HG02678 (cell line): ENCODE measurements around the gene MFF.
"Not testable (repeated sequence)": the region's sequence is repeated elsewhere in the genome, so short reads cannot be mapped to it uniquely, and the experiment has no call there.

ENCODE experiments used
- ATAC-seq: cut with Tn5 transposase; IDR thresholded peaks from one replicate; pipeline ENCODE4 v1.9.1; 2021; ENCODE audit warnings: mild to moderate bottlenecking, moderate library complexity; ENCODE audit not compliant: unreplicated experiment

Gene MFF

DNA sequence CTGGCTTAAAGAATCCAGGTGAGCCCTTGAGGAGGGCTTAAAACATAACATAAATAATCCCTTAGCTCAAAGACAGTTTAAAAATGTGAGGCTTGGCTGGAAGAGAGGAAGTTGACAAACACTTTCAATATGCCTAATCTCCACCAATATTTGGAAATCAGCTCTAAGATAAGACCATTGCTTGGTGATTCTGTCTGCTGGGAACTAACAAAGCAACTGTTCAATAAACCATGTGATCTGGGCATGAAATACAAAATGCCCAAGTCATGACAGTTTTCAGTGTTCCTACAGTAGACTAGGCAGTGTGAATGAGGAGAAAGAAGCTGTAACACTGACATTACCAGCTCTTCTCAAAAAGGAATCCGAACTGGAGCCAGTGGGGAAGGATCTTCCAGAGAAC lies 10.7 kb downstream of the MFF start:
- ATAC-seq = no peak

DNA sequence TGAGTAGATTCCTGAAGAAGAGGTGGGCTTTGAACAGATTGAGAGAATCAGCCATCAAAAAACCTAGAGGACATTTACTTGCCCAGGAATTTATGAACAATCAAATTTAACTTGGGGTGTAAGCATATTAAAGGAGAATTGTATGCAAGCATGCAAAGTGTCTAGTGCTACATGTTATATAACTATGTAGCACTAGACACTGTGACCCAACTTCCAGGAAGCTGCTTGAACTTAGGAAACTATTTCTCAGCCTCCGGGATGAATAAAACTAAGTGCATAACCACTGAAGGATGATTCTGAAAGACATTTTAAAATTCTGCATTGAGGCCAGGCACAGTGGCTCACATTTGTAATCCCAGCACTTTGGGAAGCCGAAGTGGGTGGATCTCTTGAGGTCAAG lies 12.4 kb downstream of the MFF start:
- ATAC-seq = no peak

DNA sequence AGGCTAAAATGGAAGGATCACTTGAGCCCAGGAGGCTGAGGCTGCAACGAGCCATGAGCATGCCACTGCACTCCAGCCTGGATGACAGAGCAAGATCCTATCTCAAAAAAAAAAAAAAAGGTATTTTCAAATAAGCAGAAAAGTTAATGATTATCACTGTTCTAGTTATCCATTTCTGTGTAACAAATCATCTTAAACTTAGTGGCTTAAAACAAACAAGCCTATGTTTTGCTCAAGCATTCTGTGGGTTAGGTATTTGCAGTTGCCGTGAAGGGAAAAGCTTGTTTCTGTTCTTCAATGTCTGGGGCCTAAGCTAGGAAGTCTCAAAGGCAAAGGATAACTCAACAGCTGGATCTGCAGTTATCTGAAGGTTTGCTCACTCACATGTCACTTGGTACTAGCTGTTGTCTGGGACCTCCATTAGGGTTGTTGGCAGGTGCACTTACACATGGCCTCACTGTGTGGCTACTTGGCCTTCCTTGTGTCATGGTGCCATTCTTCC lies 14.1 kb downstream of the MFF start:
- ATAC-seq = peak; percentile 35

DNA sequence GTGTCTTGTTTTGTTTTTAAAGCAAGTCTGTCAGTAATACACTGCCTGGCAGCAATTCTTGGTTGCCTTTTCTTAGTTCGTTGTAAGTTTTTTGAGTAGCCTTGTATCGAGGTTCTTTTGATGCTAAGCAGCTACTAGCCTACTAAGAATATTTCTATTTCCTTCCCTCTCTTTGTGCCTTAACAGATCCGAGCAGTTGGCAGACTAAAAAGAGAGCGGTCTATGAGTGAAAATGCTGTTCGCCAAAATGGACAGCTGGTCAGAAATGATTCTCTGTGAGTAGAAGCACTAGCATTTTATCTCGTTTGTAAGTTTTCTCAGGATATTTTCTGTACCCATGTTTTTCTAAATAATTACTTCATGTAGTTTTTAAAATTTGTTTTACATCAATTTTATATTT lies 15.1 kb downstream of the MFF start:
- ATAC-seq = no peak

DNA sequence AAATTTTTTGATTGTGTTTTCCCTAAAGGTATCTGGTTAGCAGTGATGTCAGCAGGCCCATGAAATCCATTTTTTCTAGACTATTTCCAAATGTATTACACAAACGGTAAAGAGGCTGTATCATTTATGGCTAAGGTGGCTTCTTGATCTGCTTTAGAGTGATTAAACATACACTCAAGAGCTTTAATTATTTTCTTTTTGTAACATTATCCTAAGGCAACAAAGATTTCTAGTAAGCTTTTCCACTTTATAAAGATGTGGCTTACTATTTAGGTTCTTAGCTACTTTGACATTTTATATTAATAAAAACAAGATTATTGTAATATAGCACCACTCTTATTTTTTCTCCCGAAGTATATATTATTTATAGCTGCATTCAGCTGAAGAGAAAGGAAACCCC lies 16.5 kb downstream of the MFF start:
- no peak for ATAC-seq

DNA sequence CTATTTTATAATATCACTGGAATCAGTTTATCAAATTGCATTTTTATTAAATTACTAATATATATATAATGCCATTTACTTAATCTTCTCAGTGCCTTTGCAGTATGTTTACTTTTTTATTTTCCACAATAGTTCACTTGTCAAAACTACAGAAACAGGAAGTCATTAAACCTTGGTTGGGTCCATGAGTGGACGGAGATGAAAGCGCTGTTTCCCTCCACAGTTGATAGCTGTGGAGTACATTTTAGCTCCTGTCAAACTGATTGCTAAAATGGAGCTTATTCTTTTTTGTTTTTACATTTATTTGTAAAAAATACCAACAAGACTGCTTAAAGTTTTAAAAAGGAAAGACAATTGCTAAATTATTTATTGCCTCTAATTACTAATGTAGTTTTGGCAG lies 19.2 kb downstream of the MFF start:
- no peak for ATAC-seq

DNA sequence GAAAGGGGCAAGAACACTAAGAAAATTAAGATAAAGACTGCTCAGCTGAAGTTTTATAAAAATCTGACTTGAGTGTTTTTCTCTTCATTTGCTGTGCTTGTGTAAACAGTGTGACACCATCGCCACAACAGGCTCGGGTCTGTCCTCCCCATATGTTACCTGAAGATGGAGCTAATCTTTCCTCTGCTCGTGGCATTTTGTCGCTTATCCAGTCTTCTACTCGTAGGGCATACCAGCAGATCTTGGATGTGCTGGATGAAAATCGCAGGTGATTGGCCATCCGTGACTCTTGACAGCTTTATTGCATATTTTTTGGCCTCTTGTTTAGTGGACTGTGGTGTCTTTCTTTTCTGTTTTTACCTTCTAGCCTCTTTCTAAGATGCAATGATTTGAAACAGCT lies 22.1 kb downstream of the MFF start:
- no peak for ATAC-seq

DNA sequence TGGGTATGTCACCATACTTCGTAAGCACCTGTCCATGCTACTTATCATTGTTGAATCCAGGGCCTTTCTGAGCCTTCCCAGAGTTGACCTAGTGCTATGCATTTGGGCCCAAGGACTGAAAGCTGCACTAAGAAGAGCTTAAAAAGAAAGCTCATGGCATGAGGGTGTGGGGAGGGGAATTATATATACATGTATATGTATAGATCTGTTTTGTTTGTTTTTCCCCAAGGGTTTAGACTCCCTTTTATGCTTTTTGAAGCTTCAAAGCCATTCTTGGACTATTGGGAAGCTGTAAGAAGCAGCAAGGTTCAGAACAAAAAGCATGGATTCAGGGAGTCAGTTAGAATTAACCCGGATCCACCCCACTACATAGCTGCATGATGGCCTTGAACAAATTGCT lies 23.3 kb downstream of the MFF start:
- ATAC-seq = no peak

DNA sequence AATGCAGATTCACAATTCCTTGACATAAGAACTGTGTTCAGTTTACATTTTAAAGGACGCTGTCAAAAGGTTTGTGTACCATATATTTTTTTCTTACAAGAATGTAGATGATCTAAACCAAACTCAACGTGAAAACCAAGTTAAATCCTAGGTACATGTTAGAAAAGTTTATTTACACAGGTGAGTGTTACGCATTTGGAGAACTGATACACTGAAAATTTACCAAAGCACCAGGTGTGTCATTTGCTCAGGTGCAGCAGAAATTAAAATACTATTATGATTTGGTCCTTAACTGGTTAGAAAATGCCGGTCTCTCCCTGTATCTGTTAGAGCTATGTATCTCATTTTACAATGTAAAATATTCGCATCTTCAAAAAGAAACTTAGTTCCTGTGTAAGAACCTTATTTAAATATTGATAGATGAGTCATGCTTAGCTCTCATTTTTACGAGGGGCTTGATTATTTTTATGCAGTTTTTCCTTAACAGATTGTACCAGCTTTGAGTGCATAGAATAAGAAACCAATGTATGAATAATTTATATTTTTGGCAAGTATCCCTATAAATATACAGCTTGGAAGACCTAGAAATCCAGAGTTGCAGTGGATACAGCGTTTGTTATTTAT lies 25.1 kb downstream of the MFF start:
- ATAC-seq = no peak

DNA sequence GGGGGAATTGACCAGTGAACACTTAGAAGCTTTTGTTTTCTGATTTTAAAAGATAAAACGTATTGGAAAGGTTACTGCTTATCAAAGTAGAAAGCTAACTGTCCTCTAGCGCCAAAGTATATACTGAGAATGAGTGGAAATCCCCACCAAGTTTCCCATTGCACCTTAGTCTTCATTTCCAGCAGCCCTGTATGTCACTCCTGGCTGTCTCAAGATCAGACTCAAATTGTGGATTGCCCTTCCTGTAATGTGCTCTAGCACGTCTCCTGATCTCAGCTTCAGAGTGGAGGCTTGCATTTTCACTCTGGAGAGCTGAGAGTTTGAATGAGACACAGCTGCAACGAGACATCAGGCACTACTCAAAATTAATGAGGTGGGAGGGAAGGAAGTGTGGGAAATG lies 26.6 kb downstream of the MFF start:
- ATAC-seq = peak; percentile 79

DNA sequence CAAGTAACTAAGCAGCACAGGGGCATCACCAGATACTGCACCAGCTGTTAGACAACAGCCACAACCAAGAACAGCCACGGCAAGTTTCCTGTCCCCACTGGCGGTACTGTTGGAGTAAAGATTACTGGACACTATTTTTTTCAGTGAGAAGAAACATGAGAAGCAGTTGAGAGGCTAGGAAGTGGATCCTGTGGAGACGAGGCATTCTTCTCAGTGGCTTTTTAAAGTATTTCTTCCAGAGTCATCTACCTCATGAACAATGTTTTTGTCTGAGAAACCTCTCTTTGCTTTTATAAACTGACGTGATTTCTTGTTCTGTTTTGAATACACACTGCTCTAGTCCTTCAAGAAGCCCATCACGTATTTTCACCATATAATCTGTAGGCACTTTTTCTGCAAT lies 35.3 kb downstream of the MFF start:
- ATAC-seq = no peak

DNA sequence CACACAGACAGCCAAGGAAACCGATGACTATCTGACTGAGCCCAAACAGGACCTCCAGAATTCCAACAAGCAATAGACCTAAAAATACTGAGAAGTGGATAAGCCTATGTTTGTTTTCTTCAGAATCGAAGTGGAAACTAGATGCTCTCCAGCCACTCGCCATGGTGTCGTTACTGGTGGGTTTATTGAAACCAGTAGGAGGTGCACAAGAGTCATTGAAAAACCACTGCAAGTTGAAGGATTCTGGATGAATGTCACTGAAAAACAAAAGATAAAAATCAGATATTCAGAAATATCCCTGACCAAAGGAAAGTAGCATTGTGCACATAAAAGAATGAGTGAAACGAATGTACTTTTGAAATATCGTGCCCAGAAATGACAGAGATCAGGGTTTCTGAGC lies 38.7 kb downstream of the MFF start:
- ATAC-seq = no peak

DNA sequence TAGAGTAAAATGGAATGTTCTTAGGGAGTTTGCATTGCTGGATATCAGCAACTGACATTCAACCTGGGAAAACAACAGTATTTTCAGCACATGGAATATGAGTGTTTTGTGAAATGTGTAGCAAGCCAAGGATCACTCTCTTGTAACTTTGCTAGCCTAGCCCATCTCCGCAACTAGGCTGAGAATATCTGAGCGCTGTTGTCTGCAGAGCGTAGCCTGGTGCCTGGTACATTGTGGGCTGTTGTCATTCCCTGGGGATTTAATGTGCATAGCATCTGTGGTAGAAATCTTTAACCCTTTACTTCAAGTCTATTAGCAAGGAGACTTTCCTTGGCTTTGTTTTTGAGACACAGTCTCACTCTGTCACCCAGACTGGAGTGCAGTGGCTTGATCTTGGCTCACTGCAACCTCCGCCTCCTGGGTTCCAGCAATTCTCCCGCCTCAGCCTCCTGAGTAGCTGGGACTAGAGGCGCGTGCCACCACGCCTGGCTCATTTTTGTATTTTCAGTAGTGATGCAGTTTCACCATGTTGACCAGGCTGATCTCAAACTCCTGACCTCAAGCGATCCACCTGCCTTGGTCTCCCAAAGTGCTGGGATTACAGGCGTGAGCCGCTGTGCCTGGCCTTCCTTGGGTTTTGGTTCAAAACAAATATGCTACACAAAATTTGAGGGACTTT lies 39.7 kb downstream of the MFF start:
- not testable (repeated sequence) for ATAC-seq

DNA sequence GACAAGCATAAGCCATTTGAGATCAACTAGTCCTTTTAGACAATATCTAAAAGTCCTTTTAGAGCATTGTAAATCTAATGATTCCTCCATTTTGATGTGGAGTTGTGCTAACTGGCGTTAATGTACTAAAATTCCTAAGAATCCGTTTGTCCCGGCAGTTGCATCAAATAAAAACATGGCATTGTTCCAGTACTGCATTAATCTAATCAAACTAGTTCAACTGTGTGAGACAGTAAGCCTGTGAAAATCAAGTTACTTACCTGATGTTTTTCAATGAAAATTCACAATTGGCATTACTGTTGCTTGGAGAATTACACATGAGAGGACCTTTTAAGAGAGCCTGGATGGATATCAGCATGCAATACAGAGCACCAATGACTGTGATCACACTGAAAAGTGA lies 40.8 kb downstream of the MFF start:
- ATAC-seq = no peak

DNA sequence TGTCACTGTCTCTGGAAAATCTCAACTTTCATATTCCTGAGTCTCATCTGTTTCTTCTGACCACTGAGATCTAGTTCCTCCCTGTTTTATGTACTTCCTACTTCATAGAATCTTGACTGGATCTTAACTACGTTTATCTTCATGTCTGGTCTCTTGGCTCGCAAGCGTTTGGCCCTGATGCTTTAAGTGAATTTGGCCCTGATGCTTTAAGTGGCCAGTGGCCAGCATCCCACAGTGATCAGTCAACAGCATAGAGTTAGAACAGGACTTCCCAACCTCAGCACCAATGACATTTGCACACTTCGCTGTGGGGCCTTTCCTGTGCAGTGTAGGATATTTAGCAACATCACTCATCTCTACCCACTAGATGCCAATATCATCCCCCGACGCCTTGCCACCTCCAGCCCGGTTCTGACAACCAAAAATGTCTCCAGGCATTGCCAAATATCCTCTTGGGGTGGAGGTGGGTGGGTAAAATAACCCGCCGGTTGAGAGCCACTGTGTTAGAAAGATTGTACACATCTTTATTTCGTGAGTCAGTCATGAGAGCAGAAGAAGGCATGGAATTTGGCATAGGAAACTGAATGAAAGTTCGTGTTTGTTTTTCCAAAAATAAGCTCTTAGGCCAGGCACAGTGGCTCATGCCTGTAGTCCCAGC lies 41.8 kb downstream of the MFF start:
- ATAC-seq = no peak

DNA sequence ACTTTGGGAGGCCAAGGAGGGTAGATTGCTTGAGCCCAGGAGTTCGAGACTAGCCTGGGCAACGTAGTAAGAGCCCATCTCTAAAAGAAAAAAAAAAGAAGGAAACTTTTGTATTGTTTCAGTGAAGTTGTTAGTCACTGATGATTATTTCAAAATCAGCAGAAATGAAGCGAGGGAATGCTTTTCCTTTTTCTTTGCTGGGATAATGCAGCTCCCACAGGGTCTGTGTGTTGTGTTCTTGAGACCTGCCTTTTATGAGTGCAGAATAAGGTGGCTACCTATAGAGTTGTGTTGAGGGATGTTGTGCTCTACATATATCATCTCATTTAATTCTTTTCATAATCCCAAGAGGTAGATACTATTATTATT lies 42.4 kb downstream of the MFF start:
- ATAC-seq = no peak

DNA sequence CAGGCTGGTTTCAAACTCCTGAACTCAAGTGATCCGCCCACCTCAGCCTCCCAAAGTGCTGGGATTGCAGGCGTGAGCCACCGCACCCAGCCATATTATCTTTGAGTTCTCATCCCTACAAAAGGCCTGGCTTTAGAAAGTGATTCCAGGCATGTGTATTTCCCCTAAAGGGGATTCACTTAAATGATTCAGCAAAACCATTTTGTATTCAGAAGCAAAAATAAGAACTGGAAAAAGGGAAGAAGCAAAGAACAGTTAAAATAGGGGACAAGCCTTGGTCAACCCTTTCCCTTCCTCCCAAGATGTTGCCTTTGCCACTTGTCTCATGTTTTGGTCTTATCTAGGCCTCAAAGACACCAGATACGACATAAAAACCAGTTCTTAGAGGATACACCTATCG lies 43.5 kb downstream of the MFF start:
- no peak for ATAC-seq

DNA sequence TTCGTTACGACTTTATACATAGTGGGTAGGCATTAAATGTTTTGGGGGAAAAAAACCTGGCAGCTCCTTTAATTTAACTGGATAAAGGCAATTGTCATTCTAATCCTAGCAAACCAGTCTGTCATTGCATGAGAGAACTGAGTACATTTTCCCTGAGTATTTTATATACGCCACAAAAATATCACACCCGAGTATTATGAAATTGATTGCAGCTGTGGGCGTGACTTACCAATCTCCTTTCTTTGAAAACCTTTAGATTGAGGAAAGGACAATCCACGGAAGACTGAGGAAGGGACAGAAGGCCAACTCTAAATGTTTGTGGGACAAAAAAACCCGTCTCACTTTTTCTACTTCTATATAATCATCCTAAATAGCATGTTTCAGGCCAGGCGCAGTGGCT lies 45.0 kb downstream of the MFF start:
- ATAC-seq = no peak

DNA sequence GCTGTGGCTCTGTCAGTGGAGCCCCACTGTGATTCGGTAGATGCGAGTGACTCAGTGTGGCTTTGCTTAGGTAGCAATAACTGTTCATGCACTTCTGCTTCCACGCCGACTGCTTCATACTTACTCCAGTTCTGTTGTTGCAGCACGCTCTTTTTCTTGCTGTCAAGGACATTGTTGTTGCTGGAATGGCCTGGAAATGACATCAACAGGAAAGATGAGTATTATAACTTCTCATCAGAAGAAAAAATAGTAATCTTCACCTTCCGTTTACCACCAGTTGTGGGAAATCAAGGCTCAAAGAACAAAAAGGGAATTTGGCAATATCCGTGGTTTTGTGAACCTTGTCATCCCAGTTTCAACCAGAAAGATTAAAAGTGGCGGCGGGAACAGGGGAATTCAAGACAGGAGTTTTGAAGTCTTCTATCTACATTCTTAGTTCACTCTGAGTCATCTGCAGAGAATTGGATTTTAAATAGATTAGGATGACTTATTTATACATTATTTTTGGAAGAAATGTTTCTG lies 45.8 kb downstream of the MFF start:
- no peak for ATAC-seq

DNA sequence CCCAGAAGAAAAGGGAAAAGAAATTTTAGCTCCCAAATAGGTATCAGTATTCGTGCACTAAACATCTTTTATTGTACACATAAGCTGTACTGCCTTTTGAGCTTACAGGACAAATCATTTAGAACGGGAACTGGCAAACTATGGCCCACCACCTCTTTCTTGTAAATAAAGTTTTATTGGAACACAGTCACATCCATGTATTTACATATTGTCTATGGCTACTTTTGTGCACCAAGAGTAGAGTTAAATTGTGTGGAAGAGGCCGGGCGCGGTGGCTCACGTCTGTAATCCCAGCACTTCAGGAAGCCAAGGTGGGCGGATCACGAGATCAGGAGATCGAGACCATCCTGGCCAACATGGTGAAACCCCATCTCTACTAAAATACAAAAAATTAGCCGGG lies 48.3 kb downstream of the MFF start:
- no peak for ATAC-seq

DNA sequence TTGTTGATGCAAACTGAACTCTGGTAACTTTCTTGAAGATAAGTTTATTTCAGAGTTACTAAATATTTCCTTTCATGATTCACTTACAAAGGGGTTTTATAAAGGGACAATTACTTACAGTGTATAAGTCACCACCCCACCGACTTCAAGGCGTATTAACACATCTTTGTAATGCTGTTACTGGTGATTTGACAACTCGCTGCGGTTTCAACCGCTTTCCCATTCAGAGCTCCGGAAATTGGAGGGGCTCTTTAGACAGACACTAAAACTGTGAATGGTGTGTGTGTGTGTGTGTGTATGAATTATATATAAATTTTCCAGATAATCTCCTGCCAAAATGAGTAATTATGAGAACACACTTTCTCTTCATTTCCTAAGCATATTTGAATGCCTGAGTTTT lies 49.1 kb downstream of the MFF start:
- no peak for ATAC-seq
